Esophagus squamous epithelium (tissue), 4 donors: ENCODE results near the gene ITCH.

Experiments used
- POLR2A ChIP-seq, 4 donors: fragments of 450-650 bp; IDR thresholded peaks; one replicate each; pipeline ENCODE4 v1.6.1; 2017; ENCODE audit warnings: antibody characterized with exemption in 4 of 4, mild to moderate bottlenecking in 4 of 4, moderate library complexity in 3 of 4
- TF ChIP-seq, protein P1 (sequence below), 6 experiments: fragments of 450-650 bp in 4 of 6; fragments of 200-600 bp in 2 of 6; sonication (generic) in 2 of 6; IDR thresholded peaks; one replicate each; pipeline ENCODE4 v1.5.1; 2016 to 2019; ENCODE audit warnings: antibody characterized with exemption in 6 of 6, mild to moderate bottlenecking in 4 of 6, moderate library complexity in 4 of 6

- TF ChIP-seq, protein P1, sequence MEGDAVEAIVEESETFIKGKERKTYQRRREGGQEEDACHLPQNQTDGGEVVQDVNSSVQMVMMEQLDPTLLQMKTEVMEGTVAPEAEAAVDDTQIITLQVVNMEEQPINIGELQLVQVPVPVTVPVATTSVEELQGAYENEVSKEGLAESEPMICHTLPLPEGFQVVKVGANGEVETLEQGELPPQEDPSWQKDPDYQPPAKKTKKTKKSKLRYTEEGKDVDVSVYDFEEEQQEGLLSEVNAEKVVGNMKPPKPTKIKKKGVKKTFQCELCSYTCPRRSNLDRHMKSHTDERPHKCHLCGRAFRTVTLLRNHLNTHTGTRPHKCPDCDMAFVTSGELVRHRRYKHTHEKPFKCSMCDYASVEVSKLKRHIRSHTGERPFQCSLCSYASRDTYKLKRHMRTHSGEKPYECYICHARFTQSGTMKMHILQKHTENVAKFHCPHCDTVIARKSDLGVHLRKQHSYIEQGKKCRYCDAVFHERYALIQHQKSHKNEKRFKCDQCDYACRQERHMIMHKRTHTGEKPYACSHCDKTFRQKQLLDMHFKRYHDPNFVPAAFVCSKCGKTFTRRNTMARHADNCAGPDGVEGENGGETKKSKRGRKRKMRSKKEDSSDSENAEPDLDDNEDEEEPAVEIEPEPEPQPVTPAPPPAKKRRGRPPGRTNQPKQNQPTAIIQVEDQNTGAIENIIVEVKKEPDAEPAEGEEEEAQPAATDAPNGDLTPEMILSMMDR (IDR thresholded peaks at IDR 0.05), result no peak
- no peak for TF ChIP-seq POLR2A (IDR thresholded peaks at IDR 0.05)
Observed at GRCh38 chr20:34449674-34450592, 86.9 kb downstream of the ITCH start.
